ENCODE results near the gene MAP7D2.

DNA sequence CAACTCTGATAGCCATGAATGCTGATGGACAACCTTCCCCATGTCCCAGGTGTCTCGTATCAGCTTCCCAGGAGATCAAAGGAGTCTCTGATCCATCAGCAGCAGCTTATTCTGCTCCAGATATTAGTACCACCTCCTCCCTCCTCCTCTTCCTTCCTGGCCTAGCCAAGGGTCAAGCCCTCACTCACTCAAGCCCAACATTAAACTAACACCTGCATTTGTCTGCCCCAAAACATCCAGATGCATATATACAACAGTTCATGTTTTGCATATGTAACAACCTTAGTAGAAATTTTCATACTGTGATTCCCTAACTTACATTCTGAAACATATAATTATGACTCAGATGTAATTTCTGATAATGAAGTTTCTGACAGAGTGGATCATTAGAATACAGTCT, 155.8 kb downstream of the MAP7D2 start:
- TF ChIP-seq SP1 (IDR thresholded peaks at IDR 0.05) (no peak), SUZ12 (IDR thresholded peaks at IDR 0.05) (no peak), TARDBP (IDR thresholded peaks at IDR 0.05) (no peak), LEF1 (IDR thresholded peaks at IDR 0.05; ENCODE audit: borderline replicate concordance) (no peak), HDGF (IDR thresholded peaks at IDR 0.05; ENCODE audit: borderline replicate concordance) (no peak), ELF4 (IDR thresholded peaks at IDR 0.05) (no peak)
- TF ChIP-seq, protein P1, sequence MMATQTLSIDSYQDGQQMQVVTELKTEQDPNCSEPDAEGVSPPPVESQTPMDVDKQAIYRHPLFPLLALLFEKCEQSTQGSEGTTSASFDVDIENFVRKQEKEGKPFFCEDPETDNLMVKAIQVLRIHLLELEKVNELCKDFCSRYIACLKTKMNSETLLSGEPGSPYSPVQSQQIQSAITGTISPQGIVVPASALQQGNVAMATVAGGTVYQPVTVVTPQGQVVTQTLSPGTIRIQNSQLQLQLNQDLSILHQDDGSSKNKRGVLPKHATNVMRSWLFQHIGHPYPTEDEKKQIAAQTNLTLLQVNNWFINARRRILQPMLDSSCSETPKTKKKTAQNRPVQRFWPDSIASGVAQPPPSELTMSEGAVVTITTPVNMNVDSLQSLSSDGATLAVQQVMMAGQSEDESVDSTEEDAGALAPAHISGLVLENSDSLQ (IDR thresholded peaks at IDR 0.05) = no peak

Measured in HEK293T (cell line).